ENCODE data around the gene ATP10A. TPM values are rescaled to one million over a fixed set of nuclear protein-coding genes. Genes with fewer than 3 reads are reported as not detected.

Gene ATP10A
- total RNA-seq, 1 experiment from 2014 or later = 3.9 TPM

DNA sequence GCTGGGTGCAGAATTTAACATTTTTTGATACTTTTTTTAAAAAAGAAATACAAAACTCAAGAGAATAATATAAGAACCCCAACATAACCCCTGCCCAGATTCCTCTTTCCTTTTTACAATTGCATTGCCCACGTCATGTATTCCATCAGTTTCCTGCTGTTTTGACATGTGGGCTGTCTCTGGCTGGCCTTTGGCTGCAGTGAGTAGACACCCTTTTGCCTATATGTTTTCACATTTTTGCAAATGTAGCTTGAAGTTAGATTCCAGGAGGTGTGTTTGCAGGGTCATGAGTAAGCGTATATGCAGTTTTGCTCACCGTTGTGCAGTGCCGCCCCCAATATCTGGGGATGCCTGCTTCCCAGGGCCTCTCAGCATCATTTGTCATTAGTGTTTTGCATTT lies 28.0 kb upstream of the ATP10A start:
- Histone ChIP-seq H3K9me3 (ENCODE audit: control insufficient read depth, low read depth, low read length) (no peaks in the 10 kb centered on the region), H3K27ac (ENCODE audit: insufficient read length, low read depth, low read length) (no peak overlapping the region), H3K4me2 (ENCODE audit: insufficient read depth, insufficient read length, low read length) (no peak overlapping the region), H3K14ac (ENCODE audit: insufficient read depth, low read length) (no peak overlapping the region), H3K4me1 (ENCODE audit: insufficient read depth, low read length) (no peaks in the 10 kb centered on the region), H3K23ac (ENCODE audit: insufficient read length, low read depth, low read length) (no peak overlapping the region), H3K79me1 (ENCODE audit: insufficient read depth, low read depth, low read length, poor library complexity, severe bottlenecking) (no peaks in the 10 kb centered on the region), H4K20me1 (ENCODE audit: control insufficient read depth, insufficient read depth, insufficient read length) (no peaks in the 10 kb centered on the region), H2BK20ac (ENCODE audit: low read depth, low read length, poor library complexity, severe bottlenecking) (no peak overlapping the region), H3K56ac (ENCODE audit: insufficient read length, low read depth, low read length) (no peak overlapping the region), H4K8ac (replicated peaks; ENCODE audit: insufficient read length, low read depth, low read length) (no peak overlapping the region), H3K23me2 (ENCODE audit: insufficient read length, low read depth, low read length, poor library complexity, severe bottlenecking) (peaks cover 2% of the 10 kb centered on the region), H2AFZ (ENCODE audit: low read length) (no peak overlapping the region), H3K27me3 (ENCODE audit: insufficient read depth, low read length) (no peaks in the 10 kb centered on the region), H3K4ac (ENCODE audit: low read depth, low read length) (no peak overlapping the region), H3K18ac (ENCODE audit: insufficient read length, low read depth, low read length) (no peak overlapping the region), H3T11ph (ENCODE audit: low read length) (no peak overlapping the region), H2BK15ac (ENCODE audit: low read depth, low read length) (no peak overlapping the region), H2AK5ac (ENCODE audit: insufficient read length, low read length) (no peak overlapping the region), H3K9ac (ENCODE audit: extremely low read depth, insufficient read length, low read length) (no peak overlapping the region), H2BK120ac (ENCODE audit: low read depth, low read length, poor library complexity, severe bottlenecking) (no peak overlapping the region), H4K5ac (ENCODE audit: insufficient read length, low read depth, low read length) (no peak overlapping the region), H3K79me2 (ENCODE audit: insufficient read depth, low read length) (no peaks in the 10 kb centered on the region), H2BK12ac (ENCODE audit: insufficient read length, low read depth, low read length) (no peak overlapping the region), H4K91ac (ENCODE audit: insufficient read length, low read depth, low read length) (no peak overlapping the region), H2BK5ac (ENCODE audit: insufficient read length, low read length) (no peak overlapping the region)
- TF ChIP-seq, protein P1, sequence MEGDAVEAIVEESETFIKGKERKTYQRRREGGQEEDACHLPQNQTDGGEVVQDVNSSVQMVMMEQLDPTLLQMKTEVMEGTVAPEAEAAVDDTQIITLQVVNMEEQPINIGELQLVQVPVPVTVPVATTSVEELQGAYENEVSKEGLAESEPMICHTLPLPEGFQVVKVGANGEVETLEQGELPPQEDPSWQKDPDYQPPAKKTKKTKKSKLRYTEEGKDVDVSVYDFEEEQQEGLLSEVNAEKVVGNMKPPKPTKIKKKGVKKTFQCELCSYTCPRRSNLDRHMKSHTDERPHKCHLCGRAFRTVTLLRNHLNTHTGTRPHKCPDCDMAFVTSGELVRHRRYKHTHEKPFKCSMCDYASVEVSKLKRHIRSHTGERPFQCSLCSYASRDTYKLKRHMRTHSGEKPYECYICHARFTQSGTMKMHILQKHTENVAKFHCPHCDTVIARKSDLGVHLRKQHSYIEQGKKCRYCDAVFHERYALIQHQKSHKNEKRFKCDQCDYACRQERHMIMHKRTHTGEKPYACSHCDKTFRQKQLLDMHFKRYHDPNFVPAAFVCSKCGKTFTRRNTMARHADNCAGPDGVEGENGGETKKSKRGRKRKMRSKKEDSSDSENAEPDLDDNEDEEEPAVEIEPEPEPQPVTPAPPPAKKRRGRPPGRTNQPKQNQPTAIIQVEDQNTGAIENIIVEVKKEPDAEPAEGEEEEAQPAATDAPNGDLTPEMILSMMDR (conservative IDR thresholded peaks at IDR 0.05) = no peak
- no CpG with 5 or more reads among the region's 4 CpGs for WGBS (ENCODE audit: extremely low coverage, insufficient read length, low lambda C conversion rate)
- Mint-ChIP-seq H3K4me1 (peaks cover 11 to 16% of the 10 kb centered on the region in 2 experiments), H3K36me3 (ENCODE audit: insufficient read depth in 1 of 3, low read depth in 3 of 3) (no peaks in the 10 kb centered on the region; a peak in 1 of 7 replicates), H3K9me3 (no peaks in the 10 kb centered on the region; a peak in 2 of 5 replicates), H3K4me3 (no peak overlapping the region), H3K27me3 (ENCODE audit: low read depth) (peaks cover 3% of the 10 kb centered on the region; the same call in 1 of the 2 replicates), H3K27ac (no peak overlapping the region)
- DNase-seq = no peak
